Measurements from ENCODE around the gene TTLL13.

DNA sequence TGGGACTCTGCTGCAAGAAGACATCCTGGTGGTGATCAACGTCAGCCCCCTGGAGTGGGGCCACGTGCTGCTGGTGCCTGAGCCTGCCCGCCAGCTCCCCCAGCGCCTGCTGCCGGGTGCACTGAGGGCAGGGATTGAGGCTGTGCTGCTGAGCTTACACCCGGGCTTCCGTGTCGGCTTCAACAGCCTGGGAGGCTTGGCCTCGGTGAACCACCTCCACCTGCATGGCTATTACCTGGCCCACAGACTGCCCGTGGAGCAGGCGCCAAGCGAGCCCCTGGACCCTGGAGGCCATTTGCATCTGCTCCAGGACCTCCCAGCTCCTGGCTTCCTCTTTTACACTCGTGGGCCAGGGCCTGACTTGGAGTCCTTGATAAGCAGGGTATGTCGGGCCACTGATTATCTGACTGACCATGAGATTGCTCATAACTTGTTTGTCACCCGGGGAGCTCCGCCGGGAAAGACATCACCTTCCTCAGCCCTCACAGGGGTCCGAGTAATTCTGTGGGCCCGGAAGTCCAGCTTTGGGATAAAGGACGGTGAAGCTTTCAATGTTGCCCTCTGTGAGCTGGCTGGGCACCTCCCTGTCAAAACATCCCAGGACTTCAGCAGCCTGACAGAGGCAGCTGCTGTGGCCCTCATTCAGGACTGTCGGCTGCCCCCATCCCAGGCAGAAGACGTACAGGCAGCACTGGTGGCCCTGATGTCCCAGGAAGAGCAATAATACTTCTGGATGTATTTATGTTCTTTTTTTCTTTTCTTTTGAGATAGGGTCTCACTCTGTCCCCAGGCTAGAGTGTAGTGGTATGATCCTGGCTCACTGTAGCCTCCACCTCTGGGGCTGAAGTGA lies 7.8 kb upstream of the TTLL13 start:
- TF ChIP-seq, protein P1, sequence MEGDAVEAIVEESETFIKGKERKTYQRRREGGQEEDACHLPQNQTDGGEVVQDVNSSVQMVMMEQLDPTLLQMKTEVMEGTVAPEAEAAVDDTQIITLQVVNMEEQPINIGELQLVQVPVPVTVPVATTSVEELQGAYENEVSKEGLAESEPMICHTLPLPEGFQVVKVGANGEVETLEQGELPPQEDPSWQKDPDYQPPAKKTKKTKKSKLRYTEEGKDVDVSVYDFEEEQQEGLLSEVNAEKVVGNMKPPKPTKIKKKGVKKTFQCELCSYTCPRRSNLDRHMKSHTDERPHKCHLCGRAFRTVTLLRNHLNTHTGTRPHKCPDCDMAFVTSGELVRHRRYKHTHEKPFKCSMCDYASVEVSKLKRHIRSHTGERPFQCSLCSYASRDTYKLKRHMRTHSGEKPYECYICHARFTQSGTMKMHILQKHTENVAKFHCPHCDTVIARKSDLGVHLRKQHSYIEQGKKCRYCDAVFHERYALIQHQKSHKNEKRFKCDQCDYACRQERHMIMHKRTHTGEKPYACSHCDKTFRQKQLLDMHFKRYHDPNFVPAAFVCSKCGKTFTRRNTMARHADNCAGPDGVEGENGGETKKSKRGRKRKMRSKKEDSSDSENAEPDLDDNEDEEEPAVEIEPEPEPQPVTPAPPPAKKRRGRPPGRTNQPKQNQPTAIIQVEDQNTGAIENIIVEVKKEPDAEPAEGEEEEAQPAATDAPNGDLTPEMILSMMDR (IDR thresholded peaks at IDR 0.05) = no peak
- TF ChIP-seq EZH2 (IDR thresholded peaks at IDR 0.05) (no peak), EZH2phosphoT487 (IDR thresholded peaks at IDR 0.05) (no peak)
